Activated naive CD4-positive, alpha-beta T cell treated with anti-CD3 and anti-CD28 coated beads, Interleukin-2, amount 10 ng/mL, durations not matched to agents 7 days and 5 days (primary cell): ENCODE results near the gene INPP4A.

Experiments
- CTCF ChIA-PET: fragments of 350-600 bp; sonication (Branson Sonifier 250); formaldehyde crosslinking; loops from one replicate; lab custom pipeline; 2021; ENCODE audit warnings: antibody characterized with exemption; lab: Charles Lee
- DNase-seq: peaks from one replicate; pipeline ENCODE4 v3.0.0-alpha.2; 2020
- H3K27ac Mint-ChIP-seq: one replicate; pipeline ENCODE4 v1.8.0; 2021; ENCODE audit warnings: mild to moderate bottlenecking, moderate library complexity, mixed read lengths
- H3K27me3 Mint-ChIP-seq: one replicate; pipeline ENCODE4 v1.8.0; 2021; ENCODE audit warnings: mild to moderate bottlenecking, mixed read lengths
- H3K36me3 Mint-ChIP-seq: one replicate; pipeline ENCODE4 v1.8.0; 2021; ENCODE audit warnings: mixed read lengths
- H3K4me1 Mint-ChIP-seq: one replicate; pipeline ENCODE4 v1.8.0; 2021; ENCODE audit warnings: mixed read lengths
- H3K4me3 Mint-ChIP-seq: one replicate; pipeline ENCODE4 v1.8.0; 2021; ENCODE audit warnings: mild to moderate bottlenecking, moderate library complexity, mixed read lengths
- H3K9me3 Mint-ChIP-seq: one replicate; pipeline ENCODE4 v1.8.0; 2021; ENCODE audit warnings: mixed read lengths

Gene INPP4A

GRCh38 chr2:98445683-98446581 lies 1.3 kb downstream of the INPP4A start:
- H3K4me1 Mint-ChIP-seq, result peaks cover 52% of the 10 kb centered on the region
- peak overlapping the region; percentile 91 for H3K4me3 Mint-ChIP-seq
- H3K36me3 Mint-ChIP-seq, result peaks cover 40% of the 10 kb centered on the region
- H3K9me3 Mint-ChIP-seq, result peaks cover 6% of the 10 kb centered on the region
- peak overlapping the region; percentile 89 for H3K27ac Mint-ChIP-seq
- peak; percentile 66 for DNase-seq
- peaks cover 4% of the 10 kb centered on the region for H3K27me3 Mint-ChIP-seq
- CTCF ChIA-PET, result interaction anchor here (0.8 to 3.5 kb wide), 12 partner anchors 11 to 70 kb away, joined by 3 to 34 read pairs (median 5); no protein-coding TSS in a partner anchor

DNA sequence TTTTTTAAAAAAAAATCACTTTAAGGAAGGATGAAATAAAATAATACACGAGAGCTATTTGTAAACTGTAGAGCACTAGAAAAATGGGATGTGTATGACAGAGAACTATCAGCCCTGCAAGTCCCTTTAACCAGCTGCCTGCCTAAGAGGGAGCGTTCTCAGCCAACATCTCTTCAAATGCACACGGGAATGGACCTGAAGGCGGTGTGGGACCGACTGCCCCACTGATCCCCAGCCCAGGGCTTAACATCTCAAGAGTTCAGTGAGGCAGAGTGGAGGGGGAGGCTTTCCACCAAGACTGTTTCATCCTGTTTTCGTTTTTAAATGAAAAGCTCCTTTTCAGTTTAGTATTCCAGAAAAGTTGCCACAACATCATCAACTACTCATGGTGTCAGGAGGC lies 2.2 kb downstream of the INPP4A start:
- Mint-ChIP-seq H3K9me3 (peaks cover 6% of the 10 kb centered on the region), H3K4me1 (peaks cover 61% of the 10 kb centered on the region), H3K36me3 (peaks cover 48% of the 10 kb centered on the region), H3K27me3 (peaks cover 4% of the 10 kb centered on the region), H3K27ac (peak overlapping the region; percentile 89), H3K4me3 (peak overlapping the region; percentile 91)
- no peak for DNase-seq
- CTCF ChIA-PET, result interaction anchor here (0.8 to 3.5 kb wide), 14 partner anchors 10 to 69 kb away, joined by 3 to 34 read pairs (median 4); no protein-coding TSS in a partner anchor

- H3K36me3 Mint-ChIP-seq, result peaks cover 62% of the 10 kb centered on the region
- DNase-seq, result peak; percentile 57
- no peaks in the 10 kb centered on the region for H3K9me3 Mint-ChIP-seq
- peak overlapping the region; percentile 91 for H3K4me3 Mint-ChIP-seq
- peak overlapping the region; percentile 89 for H3K27ac Mint-ChIP-seq
- peaks cover 4% of the 10 kb centered on the region for H3K27me3 Mint-ChIP-seq
- CTCF ChIA-PET, result interaction anchor here (1.2 to 3.5 kb wide), 3 partner anchors 17 to 39 kb away, joined by 4 to 34 read pairs (median 18); no protein-coding TSS in a partner anchor
- peaks cover 75% of the 10 kb centered on the region for H3K4me1 Mint-ChIP-seq
Observed at GRCh38 chr2:98448441-98449145, 3.9 kb downstream of the INPP4A start.

- Mint-ChIP-seq H3K4me3 (no peak overlapping the region), H3K27me3 (no peaks in the 10 kb centered on the region), H3K9me3 (no peaks in the 10 kb centered on the region), H3K4me1 (peaks cover 97% of the 10 kb centered on the region), H3K36me3 (peaks cover 60% of the 10 kb centered on the region), H3K27ac (peak overlapping the region; percentile 70)
- CTCF ChIA-PET, result interaction anchor here (1.1 to 1.5 kb wide), 3 partner anchors 11 to 40 kb away, joined by 3 to 4 read pairs (median 3); no protein-coding TSS in a partner anchor
- DNase-seq, result no peak
Observed at GRCh38 chr2:98452396-98453027, 7.9 kb downstream of the INPP4A start.

- H3K9me3 Mint-ChIP-seq, result no peaks in the 10 kb centered on the region
- CTCF ChIA-PET, result interaction anchor here (1.1 to 1.5 kb wide), 3 partner anchors 11 to 40 kb away, joined by 3 to 4 read pairs (median 3); no protein-coding TSS in a partner anchor
- no peaks in the 10 kb centered on the region for H3K27me3 Mint-ChIP-seq
- peaks cover 60% of the 10 kb centered on the region for H3K36me3 Mint-ChIP-seq
- no peak overlapping the region for H3K4me3 Mint-ChIP-seq
- peak overlapping the region; percentile 70 for H3K27ac Mint-ChIP-seq
- peaks cover 95% of the 10 kb centered on the region for H3K4me1 Mint-ChIP-seq
- DNase-seq, result no peak
Observed at GRCh38 chr2:98453083-98453482, 8.4 kb downstream of the INPP4A start.

DNA sequence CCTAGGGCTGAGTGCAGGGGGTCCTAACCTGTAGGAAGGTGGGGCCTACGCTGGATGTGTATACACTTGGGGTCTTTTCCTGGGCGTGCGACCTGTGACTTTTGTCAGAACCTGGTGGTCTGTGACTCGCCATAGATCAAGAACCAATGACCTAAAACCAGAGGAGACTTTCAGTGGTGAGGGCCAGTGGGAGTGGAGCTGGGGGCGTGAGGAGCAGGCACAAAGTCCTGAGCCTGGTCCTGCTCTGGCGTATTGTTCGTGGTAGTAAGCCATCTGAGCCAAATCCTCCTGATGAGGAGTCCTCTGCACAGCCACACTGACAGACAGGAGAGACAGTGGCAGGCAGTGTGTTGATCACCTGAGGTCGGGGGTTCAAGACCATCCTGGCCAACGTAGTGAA lies 8.9 kb downstream of the INPP4A start:
- no peak for DNase-seq
- peaks cover 63% of the 10 kb centered on the region for H3K36me3 Mint-ChIP-seq

GRCh38 chr2:98454073-98454472 lies 9.4 kb downstream of the INPP4A start:
- Mint-ChIP-seq H3K27ac (peak overlapping the region; percentile 86), H3K4me1 (peaks cover 96% of the 10 kb centered on the region), H3K27me3 (no peaks in the 10 kb centered on the region), H3K4me3 (peak overlapping the region; percentile 51), H3K9me3 (no peaks in the 10 kb centered on the region), H3K36me3 (peaks cover 62% of the 10 kb centered on the region)
- CTCF ChIA-PET, result interaction anchor here (1.1 to 4.0 kb wide), 4 partner anchors 11 to 52 kb away, joined by 3 to 25 read pairs (median 3); no protein-coding TSS in a partner anchor
- DNase-seq, result no peak

More for the DNA sequence above, 8.9 kb downstream of the INPP4A start:
- Mint-ChIP-seq H3K4me1 (peaks cover 96% of the 10 kb centered on the region), H3K27me3 (no peaks in the 10 kb centered on the region), H3K9me3 (no peaks in the 10 kb centered on the region), H3K27ac (peak overlapping the region; percentile 70), H3K4me3 (no peak overlapping the region)
- CTCF ChIA-PET, result interaction anchor here (1.1 to 4.0 kb wide), 4 partner anchors 10 to 52 kb away, joined by 3 to 25 read pairs (median 4); no protein-coding TSS in a partner anchor

- CTCF ChIA-PET, result interaction anchor here (1.1 to 4.0 kb wide), 3 partner anchors 10 to 51 kb away, joined by 3 to 25 read pairs (median 3); no protein-coding TSS in a partner anchor
- peaks cover 96% of the 10 kb centered on the region for H3K4me1 Mint-ChIP-seq
- H3K9me3 Mint-ChIP-seq, result no peaks in the 10 kb centered on the region
- peaks cover 64% of the 10 kb centered on the region for H3K36me3 Mint-ChIP-seq
- peak; percentile 52 for DNase-seq
- no peaks in the 10 kb centered on the region for H3K27me3 Mint-ChIP-seq
- peak overlapping the region; percentile 86 for H3K27ac Mint-ChIP-seq
- H3K4me3 Mint-ChIP-seq, result peak overlapping the region; percentile 51
Observed at GRCh38 chr2:98454500-98455235, 10.0 kb downstream of the INPP4A start.

- Mint-ChIP-seq H3K4me3 (peak overlapping the region; percentile 51), H3K27ac (peak overlapping the region; percentile 86)
- peak; percentile 59 for DNase-seq
Observed at GRCh38 chr2:98455494-98455976, 10.9 kb downstream of the INPP4A start.

DNA sequence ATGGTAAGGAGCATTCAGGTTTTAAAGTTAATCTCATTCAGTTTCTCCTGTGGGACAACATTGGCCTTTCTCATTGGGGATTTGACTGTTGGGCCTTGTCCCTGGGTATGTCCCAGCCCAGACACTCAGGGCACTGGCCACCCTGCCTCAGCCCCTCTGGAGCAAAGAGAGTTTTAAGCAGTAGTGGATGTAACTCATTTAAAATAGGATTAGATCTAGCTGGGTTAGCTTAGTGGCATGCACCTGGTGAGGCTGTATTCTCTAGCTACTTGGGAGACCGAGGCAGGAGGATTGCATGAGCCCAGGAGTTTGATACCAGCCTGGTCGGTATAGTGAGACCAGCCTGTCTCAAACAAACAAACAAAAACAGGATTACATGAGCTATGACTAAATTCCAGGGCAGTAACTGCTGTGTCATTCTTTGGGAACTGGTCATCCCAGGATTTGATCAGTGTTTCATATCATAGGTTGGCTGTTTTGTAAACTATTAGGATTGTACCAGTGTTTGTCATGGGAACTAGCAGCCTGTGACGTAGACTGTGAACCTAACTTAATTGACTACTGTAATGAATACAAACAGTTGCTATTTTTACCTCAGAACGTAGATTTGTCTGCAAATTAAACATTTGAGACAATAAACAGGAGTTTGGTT lies 12.5 kb downstream of the INPP4A start:
- CTCF ChIA-PET, result interaction anchor here (1.3 to 4.0 kb wide), 6 partner anchors 8 to 31 kb away, joined by 3 to 25 read pairs (median 4); no protein-coding TSS in a partner anchor
- Mint-ChIP-seq H3K4me1 (peaks cover 96% of the 10 kb centered on the region), H3K36me3 (peaks cover 53% of the 10 kb centered on the region), H3K4me3 (no peak overlapping the region), H3K27me3 (no peaks in the 10 kb centered on the region), H3K27ac (peak overlapping the region; percentile 68), H3K9me3 (no peaks in the 10 kb centered on the region)
- DNase-seq, result no peak

More at GRCh38 chr2:98455494-98455976, 10.9 kb downstream of the INPP4A start:
- Mint-ChIP-seq H3K27me3 (no peaks in the 10 kb centered on the region), H3K36me3 (peaks cover 62% of the 10 kb centered on the region), H3K9me3 (no peaks in the 10 kb centered on the region), H3K4me1 (peaks cover 96% of the 10 kb centered on the region)
- CTCF ChIA-PET, result interaction anchor here (0.9 to 4.0 kb wide), 4 partner anchors 9 to 39 kb away, joined by 3 to 25 read pairs (median 6); no protein-coding TSS in a partner anchor

DNA sequence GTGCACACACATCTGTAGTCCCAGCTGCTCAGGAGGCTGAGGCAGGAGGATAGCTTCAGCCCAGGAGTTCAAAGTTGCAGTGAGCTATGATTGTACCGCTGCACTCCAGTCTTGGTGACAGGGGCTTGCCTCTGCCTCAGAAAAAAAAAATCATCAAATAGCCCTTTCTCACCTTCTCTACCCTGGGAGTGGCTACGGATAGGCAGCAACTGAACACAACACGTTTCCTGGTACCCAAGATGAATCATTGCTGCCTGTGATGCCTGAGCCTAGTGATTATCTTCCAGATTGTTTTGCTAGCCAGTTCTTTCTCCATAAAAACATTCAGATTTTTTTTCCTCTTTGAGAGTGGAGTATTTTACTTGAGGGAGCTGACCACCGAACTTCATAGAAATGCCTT lies 13.5 kb downstream of the INPP4A start:
- Mint-ChIP-seq H3K27ac (peak overlapping the region; percentile 95), H3K36me3 (peaks cover 50% of the 10 kb centered on the region), H3K4me3 (peak overlapping the region; percentile 13), H3K27me3 (no peaks in the 10 kb centered on the region), H3K4me1 (peaks cover 91% of the 10 kb centered on the region), H3K9me3 (no peaks in the 10 kb centered on the region)
- CTCF ChIA-PET, result interaction anchor here (1.3 to 1.5 kb wide), 4 partner anchors 13 to 30 kb away, joined by 3 to 4 read pairs (median 4); no protein-coding TSS in a partner anchor
- peak; percentile 52 for DNase-seq
